Body of pancreas (tissue), 4 donors: ENCODE data around the gene YWHAE.

Experiments
- POLR2A ChIP-seq, 3 donors: fragments of 450-650 bp; IDR thresholded peaks; one replicate each; pipeline ENCODE4 v1.6.1; 2016; ENCODE audit warnings: antibody characterized with exemption in 3 of 3, mild to moderate bottlenecking in 2 of 3
- TF ChIP-seq, protein P1 (sequence below), 7 experiments: fragments of 450-650 bp in 4 of 7; fragments of 200-600 bp in 3 of 7; sonication (generic) in 3 of 7; IDR thresholded peaks; one replicate each; pipeline ENCODE4 v1.5.1; 2016 to 2019; ENCODE audit warnings: antibody characterized with exemption in 7 of 7

GRCh38 chr17:1351275-1351674 lies 48.7 kb downstream of the YWHAE start:
- TF ChIP-seq, protein P1, sequence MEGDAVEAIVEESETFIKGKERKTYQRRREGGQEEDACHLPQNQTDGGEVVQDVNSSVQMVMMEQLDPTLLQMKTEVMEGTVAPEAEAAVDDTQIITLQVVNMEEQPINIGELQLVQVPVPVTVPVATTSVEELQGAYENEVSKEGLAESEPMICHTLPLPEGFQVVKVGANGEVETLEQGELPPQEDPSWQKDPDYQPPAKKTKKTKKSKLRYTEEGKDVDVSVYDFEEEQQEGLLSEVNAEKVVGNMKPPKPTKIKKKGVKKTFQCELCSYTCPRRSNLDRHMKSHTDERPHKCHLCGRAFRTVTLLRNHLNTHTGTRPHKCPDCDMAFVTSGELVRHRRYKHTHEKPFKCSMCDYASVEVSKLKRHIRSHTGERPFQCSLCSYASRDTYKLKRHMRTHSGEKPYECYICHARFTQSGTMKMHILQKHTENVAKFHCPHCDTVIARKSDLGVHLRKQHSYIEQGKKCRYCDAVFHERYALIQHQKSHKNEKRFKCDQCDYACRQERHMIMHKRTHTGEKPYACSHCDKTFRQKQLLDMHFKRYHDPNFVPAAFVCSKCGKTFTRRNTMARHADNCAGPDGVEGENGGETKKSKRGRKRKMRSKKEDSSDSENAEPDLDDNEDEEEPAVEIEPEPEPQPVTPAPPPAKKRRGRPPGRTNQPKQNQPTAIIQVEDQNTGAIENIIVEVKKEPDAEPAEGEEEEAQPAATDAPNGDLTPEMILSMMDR (IDR thresholded peaks at IDR 0.05): no peak
- TF ChIP-seq POLR2A (IDR thresholded peaks at IDR 0.05): no peak
